Amniotic epithelial cell (primary cell): ENCODE measurements around the gene MTMR1.

ENCODE experiments used
- DNase-seq: peaks from one replicate; pipeline ENCODE4 v3.0.0-alpha.2; 2010; ENCODE audit warnings: low read depth

Gene MTMR1

DNA sequence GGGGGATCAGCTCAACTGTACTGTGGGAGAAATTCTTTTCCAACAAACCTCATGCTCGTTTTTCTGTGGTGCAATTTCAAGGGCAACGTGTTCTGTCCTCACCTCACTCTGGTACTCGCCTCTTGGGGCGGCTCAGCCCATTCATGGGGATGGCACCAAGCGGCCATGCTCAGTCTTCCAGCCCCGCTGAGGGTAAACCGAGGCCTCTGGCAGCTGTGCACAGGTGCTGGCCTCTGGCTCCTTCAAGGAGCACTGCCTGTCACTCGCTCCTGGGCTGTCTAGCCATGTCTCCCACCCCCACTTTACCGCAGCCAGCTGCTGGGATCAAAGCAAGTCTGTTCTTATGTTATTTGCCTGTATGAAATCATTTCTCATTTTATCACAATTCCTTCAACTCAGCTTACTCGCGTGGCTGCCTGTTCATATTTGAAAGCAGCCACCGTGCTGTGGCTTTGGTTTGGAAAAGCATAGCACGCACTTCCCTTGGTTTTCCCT, 70.2 kb downstream of the MTMR1 start:
- DNase-seq, result no peak

GRCh38 chrX:150763810-150764209, 70.6 kb downstream of the MTMR1 start:
- no peak for DNase-seq

- no peak for DNase-seq
Measured at GRCh38 chrX:150765237-150765636, 72.0 kb downstream of the MTMR1 start.

DNA sequence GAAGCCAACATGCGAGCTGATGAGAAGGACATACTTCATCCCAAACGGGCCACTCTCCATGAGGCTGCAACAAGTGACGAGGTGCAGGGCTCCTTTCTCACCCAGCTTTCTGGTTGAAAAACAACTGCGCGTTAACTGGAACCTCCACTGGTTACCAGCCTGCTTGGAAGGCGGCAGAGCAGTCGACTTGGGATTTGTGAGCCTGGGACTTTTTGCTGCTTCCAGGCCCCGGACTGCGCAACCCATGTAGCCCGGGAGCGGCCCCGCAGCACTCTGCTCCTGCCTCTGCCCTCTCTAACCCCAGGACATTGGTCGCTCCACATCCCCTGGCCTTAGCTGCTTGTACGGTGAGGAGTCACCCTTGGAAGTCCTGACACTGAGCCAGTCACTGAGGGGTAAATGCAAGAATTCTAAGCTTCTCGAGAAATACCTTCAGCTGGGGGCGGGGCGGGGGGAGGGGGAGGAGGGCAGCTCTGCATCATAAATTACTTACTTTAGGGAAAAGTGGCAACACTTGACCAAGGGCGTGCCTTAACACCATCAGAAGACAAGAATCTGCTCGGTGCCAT, 72.7 kb downstream of the MTMR1 start:
- DNase-seq, result no peak

GRCh38 chrX:150766351-150767044, 73.3 kb downstream of the MTMR1 start:
- DNase-seq, result no peak

- DNase-seq, result no peak
Measured at GRCh38 chrX:150767045-150767395, 73.8 kb downstream of the MTMR1 start.

DNA sequence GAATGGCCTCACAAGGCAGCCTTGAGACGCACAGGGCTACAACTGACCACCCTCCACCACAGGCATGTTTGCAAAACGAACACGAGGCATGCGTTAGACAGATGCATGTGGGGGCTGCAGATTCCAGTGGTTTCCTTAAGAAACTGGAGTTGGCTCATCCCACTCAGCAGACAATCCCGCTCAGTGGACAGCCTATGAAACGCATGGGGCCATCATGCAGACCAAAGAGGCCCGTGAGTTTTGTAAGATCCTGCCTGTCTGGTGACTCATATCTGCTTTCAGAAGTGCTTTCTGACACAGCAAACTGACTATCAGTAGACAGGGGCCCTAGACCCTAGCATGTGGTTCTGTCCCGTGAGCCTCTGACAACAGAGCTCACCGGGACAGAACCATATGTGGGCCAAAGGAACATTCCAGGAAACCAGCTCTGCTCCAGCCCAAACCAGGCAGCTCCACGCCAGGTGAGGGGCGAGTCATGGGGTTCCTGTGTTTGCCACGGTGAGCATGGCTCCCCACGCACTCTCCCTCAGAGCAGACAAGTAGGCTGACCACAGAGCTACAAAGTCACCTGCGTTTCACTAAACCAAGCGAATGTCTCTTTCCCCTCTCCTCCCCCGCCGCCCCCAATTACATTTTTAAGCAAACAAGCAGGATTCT, 74.4 kb downstream of the MTMR1 start:
- peak; percentile 99 for DNase-seq

DNA sequence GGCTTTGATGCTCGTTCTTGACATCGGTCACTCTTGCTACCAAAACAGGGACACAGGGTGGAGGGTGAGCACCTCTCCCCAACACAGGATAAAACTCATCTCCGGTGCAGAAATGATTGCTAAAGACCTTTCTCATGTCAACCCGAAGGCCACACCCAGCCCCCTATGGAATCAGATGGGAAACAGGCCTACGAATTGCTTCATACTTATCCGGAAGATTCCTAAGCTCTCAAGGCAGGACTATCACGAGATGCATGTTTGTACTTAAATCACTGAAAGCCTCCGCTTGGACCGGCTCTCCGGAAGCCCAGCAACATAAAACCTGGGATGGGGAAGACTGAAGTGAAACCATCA, 74.9 kb downstream of the MTMR1 start:
- DNase-seq, result peak; percentile 96

GRCh38 chrX:150768580-150769190, 75.5 kb downstream of the MTMR1 start:
- no peak for DNase-seq

GRCh38 chrX:150769408-150769807, 76.2 kb downstream of the MTMR1 start:
- DNase-seq, result no peak

DNA sequence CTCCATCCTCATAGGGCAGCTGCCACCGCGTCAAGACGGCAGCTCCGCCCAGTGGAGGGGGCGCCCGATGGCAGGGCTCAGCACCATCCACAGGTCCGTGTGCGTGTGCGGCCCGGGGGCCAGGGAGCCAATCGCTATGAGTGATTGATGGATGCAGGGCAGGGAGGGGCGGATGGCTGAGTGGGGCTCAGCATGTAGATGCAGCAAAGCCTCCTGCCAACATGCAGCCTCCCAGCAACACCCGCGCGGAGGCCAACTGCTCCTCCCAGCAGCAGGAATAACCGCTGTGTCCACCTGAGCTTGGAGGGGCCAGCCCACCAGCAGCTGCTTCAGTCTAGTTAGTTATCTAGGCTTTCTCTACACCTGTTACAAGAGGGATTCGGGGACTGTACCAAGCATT, 77.4 kb downstream of the MTMR1 start:
- DNase-seq, result no peak

- DNase-seq, result no peak
Measured at GRCh38 chrX:150771116-150771515, 77.9 kb downstream of the MTMR1 start.

GRCh38 chrX:150772150-150772970, 79.2 kb downstream of the MTMR1 start:
- peak; percentile 46 for DNase-seq

GRCh38 chrX:150773117-150773516, 79.9 kb downstream of the MTMR1 start:
- no peak for DNase-seq

DNA sequence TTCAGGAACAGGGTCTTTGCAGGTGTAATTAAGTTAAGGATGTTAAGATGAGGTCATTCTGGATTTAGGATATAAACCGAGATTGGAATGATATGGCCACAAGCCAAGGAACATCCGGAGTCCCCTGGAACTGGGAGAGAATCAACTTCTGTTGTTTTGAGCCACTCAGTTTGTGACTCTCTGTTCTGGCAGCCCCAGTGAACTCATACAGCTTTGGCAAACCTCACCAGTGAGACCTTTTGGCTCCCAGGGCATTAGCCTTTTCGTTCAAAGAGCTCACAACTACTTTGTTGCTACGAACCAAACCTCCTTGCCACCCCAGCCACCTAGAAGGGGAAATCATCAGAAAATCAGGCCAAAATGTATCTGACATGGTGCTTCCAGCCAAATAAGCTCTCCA, 80.4 kb downstream of the MTMR1 start:
- DNase-seq, result no peak

DNA sequence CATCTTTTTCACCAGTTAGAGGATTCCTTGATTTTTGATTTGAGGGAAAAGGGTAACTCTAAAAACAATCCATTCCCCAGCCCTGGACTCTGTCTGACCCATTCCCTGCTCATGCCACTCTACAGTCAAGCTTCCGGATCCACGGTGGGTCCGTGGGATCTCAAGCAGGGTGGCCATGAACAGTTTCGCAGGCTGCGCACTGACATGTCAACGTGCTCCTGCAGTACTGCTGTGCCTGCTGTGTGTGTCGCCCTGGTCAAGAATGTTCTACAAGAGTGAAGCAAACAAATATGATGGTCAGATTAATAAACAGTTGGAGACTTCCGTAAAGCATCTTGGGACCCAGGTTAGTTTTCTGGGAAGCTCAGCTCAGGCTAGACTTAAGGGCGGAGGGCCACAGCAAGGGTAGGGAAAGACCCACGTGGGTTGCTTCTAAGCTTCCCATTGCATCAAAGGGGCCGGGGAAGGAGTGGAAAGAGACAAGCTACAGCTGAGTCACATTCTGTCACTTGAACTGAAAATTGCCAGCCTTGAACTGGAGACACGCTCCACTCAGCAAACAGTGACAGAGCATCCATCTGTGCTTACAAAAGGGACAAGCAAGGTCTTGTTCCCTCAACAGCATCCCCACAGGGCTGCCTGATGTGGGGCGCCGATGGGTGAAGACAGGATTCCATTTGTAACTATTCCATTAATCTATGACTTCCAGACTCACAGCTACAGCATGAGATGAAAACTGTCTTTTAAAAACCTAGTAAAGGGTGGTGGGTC, 81.8 kb downstream of the MTMR1 start:
- DNase-seq, result no peak

DNA sequence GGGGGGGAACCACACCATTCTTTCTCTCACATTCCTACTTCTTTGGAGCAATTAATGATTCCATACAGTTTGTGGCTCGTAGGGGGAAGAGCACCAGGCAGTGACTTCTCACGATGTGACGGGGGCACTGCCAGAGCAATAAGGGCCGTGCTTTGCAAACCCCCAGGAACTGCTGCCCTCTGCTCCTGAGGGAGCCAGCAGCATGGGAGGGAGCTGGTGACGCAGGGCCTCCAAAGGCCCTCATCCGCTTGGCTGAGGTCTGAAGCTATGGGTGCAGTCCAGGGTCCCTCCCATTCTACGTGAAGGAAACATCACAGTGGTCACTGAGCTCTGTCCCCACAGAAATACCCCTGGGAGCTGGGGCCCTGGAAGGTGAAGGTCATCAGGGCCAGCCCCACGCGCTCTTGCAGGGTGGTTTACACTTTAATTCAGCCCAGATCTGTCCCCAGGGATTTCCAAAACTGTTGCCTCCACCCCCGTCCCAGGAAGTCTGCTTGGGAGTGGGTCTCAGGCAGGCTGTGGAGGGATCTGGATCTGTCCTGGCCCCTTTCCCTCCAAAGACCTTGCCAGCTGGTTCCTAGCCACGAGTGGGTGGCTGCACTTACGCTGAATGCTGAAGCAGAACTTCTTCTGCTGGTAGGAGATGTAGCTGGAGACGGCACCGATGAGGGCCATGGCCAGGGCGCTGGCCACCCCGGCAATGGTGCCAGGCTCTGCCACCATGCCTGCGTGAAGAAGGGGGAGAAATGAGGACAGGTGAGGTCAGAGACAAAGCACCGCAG, 82.6 kb downstream of the MTMR1 start:
- DNase-seq, result no peak

DNA sequence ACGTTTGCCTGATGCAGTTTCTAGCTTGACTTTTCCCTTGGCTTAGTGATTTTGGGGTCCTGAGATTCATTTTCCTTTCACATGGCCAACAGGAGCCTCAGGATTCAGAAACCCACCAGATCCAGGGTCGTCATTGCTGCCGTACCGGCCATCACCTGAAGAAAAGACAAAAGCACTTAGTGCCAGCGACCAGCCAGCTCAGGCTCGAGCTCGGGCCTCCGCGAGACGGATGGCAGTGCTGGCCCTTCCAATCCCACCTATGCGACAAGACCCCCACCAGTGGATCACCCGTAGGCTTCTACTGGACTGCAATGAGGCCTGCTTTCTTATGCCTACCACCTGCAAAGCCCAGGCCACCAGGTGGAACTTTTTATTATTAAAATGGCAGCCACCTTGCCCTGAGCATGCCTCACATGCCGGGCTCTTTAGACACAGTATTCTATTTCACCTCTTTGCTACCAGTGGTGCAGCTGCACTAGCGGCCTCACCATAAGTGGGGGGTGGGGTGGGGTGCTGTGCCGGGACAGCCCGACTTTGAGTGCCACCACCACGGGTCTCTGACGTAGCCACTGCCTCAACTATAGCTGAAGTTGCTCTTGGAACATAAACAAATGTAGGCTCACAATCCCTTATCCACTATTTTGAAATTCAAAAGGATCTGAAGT, 84.3 kb downstream of the MTMR1 start:
- DNase-seq, result no peak

DNA sequence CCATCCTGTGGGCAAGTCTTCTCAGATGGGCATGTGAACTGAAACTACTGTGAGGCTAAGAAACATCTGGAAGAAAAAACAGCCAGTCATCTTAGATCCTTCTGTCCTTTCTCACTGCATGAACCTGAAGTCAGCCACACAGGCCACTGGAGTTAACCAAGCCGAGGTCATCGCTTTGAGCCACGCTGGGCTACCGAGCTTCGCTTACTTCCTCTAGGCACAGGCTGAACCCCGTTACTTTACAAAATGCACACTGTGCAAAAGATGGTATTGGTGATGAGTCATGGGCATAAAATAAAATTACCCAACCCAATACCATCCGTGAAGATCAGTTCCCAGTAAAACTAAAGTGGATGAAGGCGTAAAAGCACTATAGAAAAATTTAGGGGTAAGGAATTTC, 86.2 kb downstream of the MTMR1 start:
- no peak for DNase-seq

GRCh38 chrX:150781677-150782076, 88.5 kb downstream of the MTMR1 start:
- no peak for DNase-seq
